ENCODE measurements around the gene HAUS8.
"Not testable (repeated sequence)": the region's sequence is repeated elsewhere in the genome, so short reads cannot be mapped to it uniquely, and the experiment has no call there.

Gene HAUS8

DNA sequence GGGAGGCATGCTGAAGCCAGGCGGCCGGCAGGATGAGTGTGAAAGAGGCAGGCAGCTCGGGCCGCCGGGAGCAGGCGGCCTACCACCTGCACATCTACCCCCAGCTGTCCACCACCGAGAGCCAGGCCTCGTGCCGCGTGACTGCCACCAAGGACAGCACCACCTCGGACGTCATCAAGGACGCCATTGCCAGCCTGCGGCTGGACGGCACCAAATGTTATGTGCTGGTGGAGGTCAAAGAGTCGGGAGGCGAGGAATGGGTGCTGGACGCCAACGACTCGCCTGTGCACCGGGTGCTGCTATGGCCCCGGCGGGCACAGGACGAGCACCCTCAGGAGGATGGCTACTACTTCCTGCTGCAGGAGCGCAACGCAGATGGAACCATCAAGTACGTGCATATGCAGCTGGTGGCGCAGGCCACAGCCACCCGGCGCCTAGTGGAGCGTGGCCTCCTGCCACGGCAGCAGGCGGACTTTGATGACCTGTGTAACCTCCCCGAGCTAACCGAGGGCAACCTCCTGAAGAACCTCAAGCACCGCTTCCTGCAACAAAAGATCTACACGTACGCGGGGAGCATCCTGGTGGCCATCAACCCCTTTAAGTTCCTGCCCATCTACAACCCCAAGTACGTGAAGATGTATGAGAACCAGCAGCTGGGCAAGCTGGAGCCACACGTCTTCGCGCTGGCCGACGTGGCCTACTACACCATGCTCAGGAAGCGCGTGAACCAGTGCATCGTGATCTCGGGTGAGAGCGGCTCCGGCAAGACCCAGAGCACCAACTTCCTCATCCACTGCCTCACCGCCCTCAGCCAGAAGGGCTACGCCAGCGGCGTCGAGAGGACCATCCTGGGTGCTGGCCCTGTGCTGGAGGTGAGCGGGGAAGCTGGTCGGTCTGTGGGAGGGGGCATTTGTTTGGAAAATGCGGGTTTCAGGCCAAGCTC is 26.7 kb upstream of the HAUS8 start:
- DNase-seq (ENCODE audit: low read depth): no peak

DNA sequence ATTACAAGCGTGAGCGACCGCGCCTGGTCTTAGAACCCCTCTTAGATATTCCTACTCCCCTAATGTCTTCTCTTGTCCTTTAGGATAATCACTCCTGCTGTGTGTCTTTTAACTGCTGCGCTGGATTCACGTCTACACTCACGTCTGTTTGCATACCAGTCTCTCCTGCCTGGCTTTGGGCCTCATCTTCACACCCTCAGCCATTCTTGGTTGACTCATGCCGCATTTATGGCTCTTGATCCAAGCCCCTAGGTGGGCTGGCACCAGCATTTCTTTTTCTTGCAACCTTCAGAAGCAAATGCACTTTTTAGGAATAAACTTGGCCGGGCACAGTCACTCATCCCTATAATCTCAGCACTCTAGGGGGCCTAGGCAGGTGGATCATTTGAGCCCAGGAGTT is 23.1 kb upstream of the HAUS8 start:
- no peak for DNase-seq (ENCODE audit: low read depth)

DNA sequence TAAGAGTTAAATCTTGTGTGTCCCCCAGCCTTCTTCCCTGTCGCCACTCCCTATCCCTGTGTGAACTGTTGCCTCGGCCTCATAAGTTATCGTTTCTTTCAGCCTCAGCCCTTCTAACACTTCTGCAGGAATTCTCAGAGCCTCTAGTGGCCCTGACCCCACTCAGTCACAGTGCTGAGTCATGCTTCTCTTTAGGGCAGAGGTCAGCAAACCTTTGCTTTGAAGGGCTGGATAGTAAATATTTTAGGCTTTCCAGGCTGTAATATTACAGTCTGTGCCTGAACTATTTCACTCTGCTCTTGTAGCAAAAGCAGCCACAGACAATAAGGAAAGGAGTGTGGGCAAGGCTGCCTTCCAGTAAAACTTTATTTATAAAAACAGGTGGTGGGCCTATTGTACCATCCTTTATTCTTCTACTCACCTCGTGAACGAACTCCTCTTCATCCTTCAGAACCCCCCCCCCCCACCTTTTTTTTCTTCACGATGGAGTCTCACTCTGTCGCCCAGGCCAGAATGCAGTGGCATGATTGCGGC is 22.4 kb upstream of the HAUS8 start:
- no peak for DNase-seq (ENCODE audit: low read depth)

DNA sequence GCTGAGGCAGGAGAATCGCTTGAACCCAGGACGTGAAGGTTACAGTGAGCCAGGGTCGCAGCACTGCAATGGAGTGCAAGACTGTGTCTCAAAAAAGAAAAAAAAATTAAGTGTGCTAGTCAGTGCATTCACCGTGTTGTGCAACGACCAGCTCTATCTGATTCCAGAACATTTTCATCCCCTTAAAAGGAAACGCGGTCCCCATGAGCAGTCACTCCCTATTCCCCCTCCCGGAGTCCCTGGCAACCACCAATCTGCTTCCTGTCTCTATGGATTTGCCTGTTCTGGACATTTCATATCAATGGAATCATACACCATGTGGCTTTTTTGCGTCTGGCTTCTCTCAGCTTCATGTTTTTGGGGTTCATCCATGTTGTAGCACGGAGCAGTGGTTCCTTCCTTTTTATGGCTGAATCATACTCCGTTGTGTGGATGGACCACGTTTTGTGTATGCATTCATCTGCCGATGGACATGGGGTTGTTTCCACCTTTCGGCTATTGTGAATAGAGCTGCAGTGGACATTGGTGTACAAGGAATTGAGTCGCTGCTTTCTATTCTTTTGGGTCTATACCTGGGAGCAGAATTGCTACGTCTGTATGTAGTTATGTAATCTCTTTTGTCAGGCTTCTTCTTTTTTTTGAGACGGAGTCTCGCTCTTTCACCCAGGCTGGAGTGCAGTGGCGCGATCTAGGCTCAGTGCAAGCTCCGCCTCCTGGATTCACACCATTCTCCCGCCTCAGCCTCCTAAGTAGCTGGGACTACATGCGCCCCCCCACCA is 20.1 kb upstream of the HAUS8 start:
- no peak for DNase-seq (ENCODE audit: low read depth)

DNA sequence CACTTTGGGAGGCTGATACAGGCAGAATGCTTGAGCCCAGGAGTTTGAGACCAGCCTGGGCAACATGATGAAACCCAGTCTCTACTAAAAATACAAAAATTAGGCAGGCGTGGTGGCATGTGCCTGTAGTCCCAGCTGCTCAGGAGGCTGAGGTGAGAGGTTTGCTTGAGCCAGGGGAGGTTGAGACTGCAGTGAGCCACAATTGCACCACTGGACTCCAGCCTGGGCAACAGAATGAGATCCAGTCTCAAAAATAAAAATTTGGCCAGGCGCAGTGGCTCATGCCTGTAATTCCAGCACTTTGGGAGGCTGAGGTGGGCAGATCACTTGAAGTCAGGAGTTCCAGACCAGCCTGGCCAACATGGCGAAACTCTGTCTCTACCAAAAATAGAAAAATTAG is 19.4 kb upstream of the HAUS8 start:
- DNase-seq (ENCODE audit: low read depth): not testable (repeated sequence)

DNA sequence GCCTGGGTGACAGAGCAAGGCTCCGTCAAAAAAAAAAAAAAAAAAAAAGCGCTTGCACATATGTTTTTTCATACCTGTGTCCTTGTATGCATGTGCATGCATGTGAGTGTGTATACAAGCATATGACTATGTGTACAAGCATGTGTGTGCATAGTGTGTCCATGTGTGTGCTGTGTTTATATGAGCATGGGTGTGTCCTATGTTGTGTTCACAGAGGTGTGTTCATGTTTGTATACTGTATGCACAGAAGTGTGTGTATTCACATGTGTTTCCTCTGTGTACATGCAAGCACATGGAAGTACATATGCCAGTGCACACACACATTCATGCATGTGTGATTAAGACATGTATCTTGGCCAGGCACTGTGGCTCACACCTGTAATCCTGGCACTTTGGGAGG is 17.4 kb upstream of the HAUS8 start:
- DNase-seq (ENCODE audit: low read depth): no peak

DNA sequence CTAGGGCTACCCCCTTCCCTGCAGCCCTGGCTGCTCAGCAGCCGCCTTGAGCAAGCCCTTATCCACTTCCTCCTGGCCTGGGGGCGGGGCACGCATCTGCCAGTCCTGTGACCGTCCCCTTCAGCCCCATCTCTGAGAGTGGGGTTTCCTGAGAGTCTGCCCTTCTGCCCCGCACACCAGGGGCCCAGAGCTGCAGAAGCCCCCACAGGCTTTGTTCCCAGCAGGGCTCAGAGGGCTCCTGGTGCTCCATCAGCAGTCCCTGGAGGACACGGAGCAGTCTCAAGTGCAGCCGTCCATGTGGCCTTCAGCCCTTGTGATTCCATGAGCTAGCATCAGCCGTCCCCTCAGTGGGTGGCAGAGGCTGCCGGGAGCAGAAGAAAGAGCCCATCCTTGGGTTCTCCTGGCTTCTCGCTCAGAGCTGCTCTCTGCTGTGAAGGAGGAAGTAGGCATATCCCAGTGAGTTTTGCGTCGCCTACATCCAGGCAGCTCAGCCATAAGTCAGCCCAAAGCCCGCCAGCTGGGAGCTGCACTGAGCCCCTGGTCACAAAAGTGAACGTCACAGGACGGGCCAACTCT is 16.6 kb upstream of the HAUS8 start:
- DNase-seq (ENCODE audit: low read depth): no peak

DNA sequence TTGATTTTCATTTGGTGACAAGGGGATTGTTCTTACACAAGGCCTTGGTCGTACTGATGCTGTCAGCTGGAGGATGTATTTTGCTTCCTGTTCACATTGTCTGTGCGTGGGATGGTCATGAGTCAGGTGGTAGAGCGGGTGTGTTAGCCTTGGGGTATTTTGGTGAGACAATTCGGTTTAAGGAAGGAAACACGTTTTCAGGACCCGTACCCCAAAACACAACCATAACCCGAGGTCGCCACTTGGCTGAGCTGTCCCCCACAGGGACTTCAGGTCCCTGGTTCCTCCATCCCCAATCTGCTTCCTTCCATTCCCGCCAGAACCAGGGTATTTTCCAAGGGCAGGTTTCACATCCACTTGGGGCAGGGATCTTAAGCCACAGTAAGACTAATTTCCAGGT is 15.3 kb upstream of the HAUS8 start:
- DNase-seq (ENCODE audit: low read depth): no peak

DNA sequence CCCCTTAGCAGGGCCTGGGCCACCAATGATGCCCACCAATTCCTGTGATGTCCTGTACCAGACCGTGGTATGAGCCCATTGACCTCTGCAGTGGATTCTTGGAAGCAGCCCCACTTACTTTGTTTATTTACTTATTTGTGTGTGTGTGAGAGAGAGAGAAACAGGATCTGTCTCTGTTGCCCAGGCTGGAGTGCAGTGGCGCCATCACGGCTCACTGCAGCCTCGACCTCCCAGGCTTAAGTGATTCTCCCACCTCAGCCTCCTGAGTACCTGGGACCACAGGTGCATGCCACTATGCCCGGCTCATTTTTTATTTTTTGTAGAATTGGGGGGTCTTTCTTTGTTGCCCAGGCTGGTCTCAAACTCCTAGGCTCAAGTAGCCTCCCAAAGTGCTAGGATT is 13.3 kb upstream of the HAUS8 start:
- no peak for DNase-seq (ENCODE audit: low read depth)

DNA sequence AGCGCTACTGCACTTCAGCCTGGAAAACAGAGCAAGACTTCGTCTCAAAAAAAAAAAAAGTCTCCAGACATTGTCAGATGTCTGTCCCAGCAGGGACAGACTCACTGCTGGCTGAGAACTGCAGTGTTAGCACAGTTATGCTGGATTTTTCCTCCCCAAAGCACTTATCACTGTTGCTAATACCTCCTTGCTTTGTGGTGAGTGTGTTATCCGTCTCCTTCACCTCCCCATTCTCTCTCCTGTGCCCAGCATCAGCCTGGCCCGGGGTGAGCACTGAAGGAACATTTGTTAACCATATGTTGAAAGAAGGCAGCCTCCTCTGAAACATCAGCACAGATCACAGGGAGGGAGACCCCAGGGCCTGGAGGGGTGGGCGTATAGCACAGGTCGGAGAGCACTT is 11.6 kb upstream of the HAUS8 start:
- DNase-seq (ENCODE audit: low read depth): no peak

DNA sequence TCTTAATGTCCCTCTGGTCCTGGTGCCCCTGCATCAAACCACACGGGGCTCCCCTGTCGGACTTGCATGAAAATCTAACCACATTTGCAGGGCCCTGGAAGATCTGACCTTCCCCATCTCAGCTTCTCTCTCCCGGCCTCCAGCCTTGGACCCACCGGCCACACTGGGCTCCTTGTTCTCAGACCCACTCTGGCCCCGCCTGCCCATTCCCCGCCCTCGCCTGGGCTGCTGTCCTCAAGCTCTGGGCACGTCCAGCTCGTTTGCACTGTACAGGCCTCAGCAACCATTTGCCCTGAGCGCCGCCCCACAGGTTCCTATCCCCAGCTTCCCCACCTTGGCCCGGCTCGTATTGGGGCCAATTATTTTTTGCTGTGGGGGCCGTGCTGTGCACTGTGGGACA is 10.9 kb upstream of the HAUS8 start:
- no peak for DNase-seq (ENCODE audit: low read depth)

DNA sequence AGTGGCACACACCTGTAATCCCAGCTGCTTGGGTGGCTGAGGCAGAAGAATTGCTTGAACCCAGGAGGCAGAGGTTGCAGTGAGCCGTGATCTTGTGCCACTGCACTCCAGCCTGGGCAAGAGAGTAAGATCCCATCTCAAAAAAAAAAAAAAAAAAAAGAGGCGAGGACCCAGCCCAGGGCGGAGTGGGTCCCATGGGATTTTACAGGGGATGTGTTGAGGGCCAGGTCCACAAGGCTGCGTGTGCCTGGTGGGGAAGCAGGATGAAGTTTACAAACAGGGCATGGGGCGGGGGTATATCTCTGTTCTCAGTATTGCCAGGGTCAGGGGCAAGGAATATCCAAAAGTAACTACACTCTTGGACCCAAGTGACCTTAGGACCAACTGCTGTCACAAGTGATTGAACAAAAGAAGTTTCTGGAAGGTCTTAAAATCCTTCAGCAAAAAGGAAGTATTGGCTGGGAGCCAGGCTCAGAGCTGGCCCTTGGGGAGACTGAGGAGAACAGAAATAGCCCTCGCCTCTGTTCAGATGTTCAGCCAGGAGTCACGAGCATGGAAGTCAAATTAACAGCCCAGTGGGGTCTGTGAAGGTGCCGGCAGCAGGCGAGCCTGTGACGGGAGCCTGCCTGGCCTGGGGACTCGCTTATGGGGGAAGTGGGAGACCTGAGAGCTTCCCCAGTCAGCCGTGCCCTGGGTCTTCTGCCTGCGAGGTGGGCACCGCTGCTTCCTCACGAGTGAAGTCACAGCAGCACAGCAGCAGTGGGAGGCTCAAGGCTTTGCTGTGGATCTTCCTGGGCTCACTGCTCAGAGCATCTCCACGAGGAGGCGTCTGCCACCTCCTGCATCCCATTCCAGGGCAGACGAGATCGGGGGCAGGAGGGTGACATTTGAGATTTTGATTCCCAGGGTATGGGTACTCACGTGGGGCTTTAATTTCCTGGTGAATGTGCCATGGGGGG is 6.7 kb upstream of the HAUS8 start:
- no peak for DNase-seq (ENCODE audit: low read depth)

DNA sequence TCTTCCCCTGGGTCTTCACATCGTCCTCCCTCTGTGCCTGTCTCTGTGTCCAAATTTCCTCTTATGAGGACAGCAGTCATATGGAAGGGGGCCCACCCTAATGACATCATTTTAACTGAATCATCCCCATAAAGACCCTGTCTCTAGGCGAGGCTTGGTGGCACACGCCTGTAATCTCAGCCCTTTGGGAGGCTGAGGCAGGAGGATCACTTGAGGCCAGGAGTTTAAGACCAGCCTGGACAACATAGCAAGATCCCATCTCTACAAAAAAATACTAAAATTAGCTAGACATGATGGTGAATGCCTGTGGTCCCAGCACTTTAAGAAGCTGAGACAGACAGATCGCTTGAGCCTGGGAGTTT is 5.2 kb upstream of the HAUS8 start:
- no peak for DNase-seq (ENCODE audit: low read depth)

DNA sequence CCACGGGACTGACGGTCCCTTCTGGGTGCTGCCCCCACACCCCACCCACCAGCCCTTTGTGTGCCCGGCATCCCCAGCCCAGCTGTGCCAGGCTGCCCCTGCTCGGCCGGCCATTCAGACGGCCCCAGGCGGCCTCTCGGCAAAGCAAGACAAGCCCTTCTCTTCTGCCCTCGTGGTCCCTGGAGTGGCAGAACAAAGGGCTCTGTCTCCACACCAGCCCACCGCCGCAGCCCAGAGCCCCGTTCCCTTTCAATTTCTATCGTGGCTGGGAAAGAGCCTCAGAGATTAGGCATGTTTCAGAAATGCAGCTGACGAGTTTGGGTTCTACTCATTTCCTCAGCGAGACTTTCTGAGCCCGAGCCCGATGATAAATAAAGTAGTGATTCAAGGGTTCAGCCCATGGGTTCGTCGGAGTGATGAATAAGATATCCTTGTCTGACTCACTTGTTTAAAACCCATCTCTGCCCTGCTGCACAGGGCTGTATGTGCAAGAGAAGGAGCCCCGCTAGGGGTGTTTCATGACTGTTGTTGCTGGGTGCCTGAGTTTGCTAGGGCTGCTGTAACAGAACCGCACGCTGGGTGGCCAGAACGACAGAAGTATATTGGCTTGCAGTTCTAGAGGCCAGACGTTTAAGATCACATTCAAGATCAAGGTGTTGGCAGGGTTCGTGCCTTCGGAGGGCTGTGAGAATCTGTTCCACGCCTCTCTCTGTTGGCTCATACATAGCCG is 4.6 kb upstream of the HAUS8 start:
- peak; percentile 88 for DNase-seq (ENCODE audit: low read depth)

DNA sequence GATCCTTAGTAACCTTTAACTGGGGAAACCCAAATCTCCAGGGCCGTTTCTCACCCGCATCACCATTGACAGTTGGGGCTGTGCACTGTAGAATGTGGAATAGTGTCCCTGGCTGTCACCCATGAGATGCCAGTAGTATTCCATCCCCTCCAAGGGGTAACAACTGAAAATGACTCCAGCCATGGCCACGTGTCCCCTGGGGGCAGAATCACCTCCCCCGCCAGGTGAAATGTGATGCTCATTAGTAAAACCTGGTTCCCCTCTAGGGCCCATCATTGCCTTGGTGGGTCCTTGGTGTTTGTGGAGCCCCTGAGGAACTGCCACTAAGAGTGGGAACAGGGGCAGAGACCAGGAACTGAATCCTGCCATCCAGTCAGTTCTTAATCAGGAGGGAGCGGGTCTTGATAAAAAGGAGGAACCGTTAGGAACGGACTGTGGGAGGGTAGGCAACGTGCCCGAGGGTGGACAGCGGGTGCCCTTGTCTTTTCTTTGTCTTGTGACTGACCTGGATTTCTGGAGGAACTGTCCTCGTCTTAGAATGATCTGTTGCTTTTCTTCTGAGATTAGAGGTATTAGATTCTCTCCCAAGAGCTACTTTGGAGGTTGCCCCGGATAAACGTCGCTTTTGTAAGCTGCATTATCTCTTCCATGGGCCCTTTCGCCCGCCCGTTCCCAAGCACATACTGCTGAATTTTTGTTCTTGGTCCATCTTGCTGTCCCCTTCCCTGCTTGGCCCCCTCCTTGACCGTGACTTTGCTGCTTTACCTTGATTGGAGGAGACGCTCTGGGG is 3.9 kb upstream of the HAUS8 start:
- no peak for DNase-seq (ENCODE audit: low read depth)

DNA sequence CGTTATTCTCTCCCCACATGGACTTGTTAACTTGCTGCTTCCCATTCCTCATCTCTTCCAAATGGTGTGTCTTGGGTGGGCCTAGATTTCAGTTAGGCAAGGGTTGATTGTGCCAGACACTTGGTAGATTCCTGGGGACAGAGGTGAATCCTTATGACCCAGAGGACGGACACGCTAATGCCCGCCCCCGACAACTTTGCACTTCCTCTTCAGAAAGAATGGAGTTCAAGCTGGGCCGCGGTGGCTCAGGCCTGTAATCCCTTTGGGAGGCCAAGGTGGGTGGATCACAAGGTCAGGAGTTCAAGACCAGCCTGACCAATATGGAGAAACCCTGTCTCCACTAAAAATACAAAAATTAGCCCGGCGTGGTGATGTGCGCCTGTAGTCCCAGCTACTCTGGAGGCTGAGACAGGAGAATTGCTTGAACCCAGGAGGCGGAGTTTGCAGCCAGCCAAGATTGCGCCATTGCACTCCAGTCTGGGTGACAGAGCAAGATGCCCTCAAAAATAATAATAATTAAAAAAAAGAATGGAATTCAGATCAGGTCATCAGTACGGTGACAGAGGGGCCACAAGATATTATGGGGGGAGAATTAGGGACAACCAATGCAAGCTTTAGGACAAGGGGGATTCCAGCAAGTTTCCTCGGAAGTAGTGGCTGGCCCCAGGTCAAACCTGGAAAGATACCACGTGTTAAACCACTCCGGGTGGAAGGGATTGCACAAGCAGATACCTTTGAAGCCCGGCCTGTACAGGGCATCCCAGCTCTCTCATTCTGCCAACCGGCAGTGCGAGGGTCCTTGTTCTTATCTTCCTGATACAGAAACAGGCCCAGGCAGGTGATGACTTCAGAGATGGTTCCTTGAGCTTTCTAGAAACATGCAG is 3.0 kb upstream of the HAUS8 start:
- DNase-seq (ENCODE audit: low read depth): no peak

DNA sequence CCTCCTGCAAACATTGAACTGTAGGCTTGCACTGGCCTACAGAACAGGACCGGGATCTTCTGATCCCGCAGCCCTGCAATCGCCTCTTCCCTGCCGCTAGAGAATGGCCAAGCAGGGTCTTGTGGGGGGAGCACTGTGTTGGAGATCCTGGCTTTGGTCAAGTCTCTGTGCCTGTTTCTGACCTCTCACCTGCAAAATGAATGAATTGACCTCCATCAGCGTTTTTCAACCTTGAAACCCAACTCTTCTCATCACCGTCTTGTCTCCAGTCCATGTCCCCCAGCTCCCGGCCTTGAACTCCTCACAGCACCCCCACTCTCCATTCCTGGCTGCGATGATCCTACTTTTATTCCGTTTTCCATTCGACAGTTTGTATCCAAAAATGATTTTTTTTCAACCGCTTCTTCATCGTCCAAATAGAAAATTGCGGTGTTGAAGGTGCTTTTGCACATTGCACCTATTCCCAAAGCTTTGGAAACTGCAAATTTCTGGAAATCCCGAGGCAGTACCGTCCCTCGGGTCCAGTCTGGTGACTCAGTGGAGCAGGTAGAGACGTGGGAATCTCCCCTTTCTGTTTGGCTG is 2.3 kb upstream of the HAUS8 start:
- no peak for DNase-seq (ENCODE audit: low read depth)

DNA sequence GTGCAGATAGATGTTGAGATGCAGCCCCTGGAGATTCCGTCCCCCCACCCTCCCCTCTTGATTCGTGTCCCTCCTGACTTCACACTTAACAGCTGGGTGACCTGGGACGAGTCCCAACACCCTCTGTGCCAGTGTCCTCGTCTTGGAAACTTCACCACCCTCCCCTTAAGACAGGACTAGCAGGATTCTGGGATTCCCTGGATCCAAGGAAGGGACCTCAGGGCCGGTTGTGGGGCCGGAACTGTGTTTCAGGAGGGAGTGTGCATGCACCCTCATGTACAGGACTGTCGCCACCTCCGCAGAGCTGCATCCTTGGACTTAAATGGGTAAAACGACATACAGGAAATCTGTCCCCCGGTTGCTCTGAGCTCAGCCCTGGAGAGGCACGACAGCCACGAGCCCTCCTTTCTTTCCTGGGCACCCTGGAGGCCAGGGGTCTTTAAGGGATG is 1.3 kb upstream of the HAUS8 start:
- DNase-seq (ENCODE audit: low read depth): no peak
